ENCODE measurements around the gene SLFNL1.

SLFNL1 gene

GRCh38 chr1:40973912-40974311 lies 47.6 kb downstream of the SLFNL1 start:
- no peak for DNase-seq (ENCODE audit: low spot score)
- TF ChIP-seq CTCF (IDR thresholded peaks at IDR 0.05; ENCODE audit: extremely low read depth, missing control alignments): no peak

- TF ChIP-seq CTCF (IDR thresholded peaks at IDR 0.05; ENCODE audit: extremely low read depth, missing control alignments): no peak
- no peak for DNase-seq (ENCODE audit: low spot score)
These were observed 49.6 kb downstream of the SLFNL1 start for GRCh38 chr1:40971966-40972365.

GRCh38 chr1:40969445-40969844 lies 52.1 kb downstream of the SLFNL1 start:
- DNase-seq (ENCODE audit: low spot score): no peak
- TF ChIP-seq CTCF (IDR thresholded peaks at IDR 0.05; ENCODE audit: extremely low read depth, missing control alignments): no peak

GRCh38 chr1:40966417-40966816 lies 55.1 kb downstream of the SLFNL1 start:
- no peak for DNase-seq (ENCODE audit: low spot score)
- no peak for TF ChIP-seq CTCF (IDR thresholded peaks at IDR 0.05; ENCODE audit: extremely low read depth, missing control alignments)
